HG02840 (cell line): ENCODE results near the gene TMCO4.

Experiments used
- ATAC-seq: cut with Tn5 transposase; IDR thresholded peaks from one replicate; pipeline ENCODE4 v1.9.1; 2021; ENCODE audit warnings: mild to moderate bottlenecking, moderate library complexity, moderate number of reproducible peaks; ENCODE audit not compliant: unreplicated experiment, low FRiP score

TMCO4 gene

GRCh38 chr1:19728413-19729145 lies 71.1 kb downstream of the TMCO4 start:
- ATAC-seq, result no peak

- no peak for ATAC-seq
Measured at GRCh38 chr1:19725606-19726005, 74.1 kb downstream of the TMCO4 start.

GRCh38 chr1:19723874-19724273 lies 75.8 kb downstream of the TMCO4 start:
- ATAC-seq, result no peak

GRCh38 chr1:19720973-19721372 lies 78.7 kb downstream of the TMCO4 start:
- no peak for ATAC-seq

GRCh38 chr1:19720174-19720573 lies 79.5 kb downstream of the TMCO4 start:
- ATAC-seq, result no peak

- ATAC-seq, result no peak
Measured at GRCh38 chr1:19717467-19717866, 82.2 kb downstream of the TMCO4 start.

- ATAC-seq, result no peak
Measured at GRCh38 chr1:19715334-19716203, 84.1 kb downstream of the TMCO4 start.

- no peak for ATAC-seq
Measured at GRCh38 chr1:19712928-19713327, 86.8 kb downstream of the TMCO4 start.

- ATAC-seq, result no peak
Measured at GRCh38 chr1:19710825-19711611, 88.7 kb downstream of the TMCO4 start.

- ATAC-seq, result no peak
Measured at GRCh38 chr1:19709260-19709793, 90.4 kb downstream of the TMCO4 start.

- ATAC-seq, result no peak
Measured at GRCh38 chr1:19708567-19709110, 91.1 kb downstream of the TMCO4 start.

- no peak for ATAC-seq
Measured at GRCh38 chr1:19706136-19706535, 93.6 kb downstream of the TMCO4 start.

GRCh38 chr1:19705464-19705863 lies 94.3 kb downstream of the TMCO4 start:
- ATAC-seq, result no peak

GRCh38 chr1:19704247-19705113 lies 95.2 kb downstream of the TMCO4 start:
- no peak for ATAC-seq

- ATAC-seq, result no peak
Measured at GRCh38 chr1:19703280-19703679, 96.4 kb downstream of the TMCO4 start.

- ATAC-seq, result no peak
Measured at GRCh38 chr1:19700079-19700777, 99.5 kb downstream of the TMCO4 start.

- ATAC-seq, result no peak
Measured at GRCh38 chr1:19698181-19698580, 101.5 kb downstream of the TMCO4 start.

GRCh38 chr1:19696820-19697219 lies 102.9 kb downstream of the TMCO4 start:
- no peak for ATAC-seq

GRCh38 chr1:19695772-19696171 lies 103.9 kb downstream of the TMCO4 start:
- ATAC-seq, result no peak
